ENCODE results near the gene TRPM5. TPM values are rescaled to one million over a fixed set of nuclear protein-coding genes. Genes with fewer than 3 reads are reported as not detected.

Gene TRPM5
- total RNA-seq, 4 donors from 2014 or later: not detected

GRCh38 chr11:2462543-2462985 is 18.2 kb upstream of the TRPM5 start:
- no peaks in the 10 kb centered on the region for H3K36me3 ChIP-seq
- H3K4me1 ChIP-seq: no peaks in the 10 kb centered on the region
- ATAC-seq: no peak
- no peaks in the 10 kb centered on the region for H3K9me3 ChIP-seq
- no peak for TF ChIP-seq CTCF (IDR thresholded peaks at IDR 0.05 in 4 of 5, conservative IDR thresholded peaks at IDR 0.05 in 1 of 5)
- no peak for TF ChIP-seq POLR2A (IDR thresholded peaks at IDR 0.05)
- no peaks in the 10 kb centered on the region for H3K27me3 ChIP-seq
- no peak for DNase-seq
- in situ Hi-C loops (cut with MboI; ENCODE audit: low sequenced_read_pairs in 4 of 4): no loop called here
- intact Hi-C loops (cut with DNase I; ENCODE audit: low total_unique reads): no loop called here
- H3K27ac ChIP-seq: no peak overlapping the region
- H3K4me3 ChIP-seq: no peak overlapping the region

DNA sequence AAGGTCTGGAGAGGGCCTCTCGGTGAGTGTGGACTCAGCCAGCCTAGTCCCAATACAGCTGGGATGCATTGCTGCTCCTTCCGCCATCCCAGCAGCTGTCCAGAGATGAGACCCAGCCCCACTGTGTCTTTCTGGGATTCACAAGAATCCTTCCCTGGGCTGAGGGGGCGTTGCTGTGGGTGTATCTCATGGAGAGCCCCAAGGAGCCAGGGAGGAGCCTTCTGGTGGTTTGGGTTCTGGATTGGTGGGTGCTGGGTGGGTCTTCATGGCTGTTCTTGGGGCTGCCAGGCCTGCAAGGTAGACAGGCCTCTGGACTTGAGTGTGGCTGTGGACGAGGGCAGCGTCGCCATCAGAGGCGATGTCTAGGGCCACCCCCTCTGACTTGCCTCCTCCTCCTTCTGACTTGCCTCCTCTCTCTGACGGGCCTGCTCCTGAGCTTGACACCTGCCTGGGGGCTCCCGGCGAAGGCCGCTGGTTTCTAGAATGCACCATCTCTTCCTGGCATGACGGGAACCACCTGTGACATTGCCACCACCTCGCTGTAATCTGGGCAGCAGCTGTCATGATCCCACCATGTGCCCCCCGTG is 17.7 kb upstream of the TRPM5 start:
- Histone ChIP-seq H3K4me3 (no peak overlapping the region), H3K4me1 (no peaks in the 10 kb centered on the region), H3K9me3 (no peaks in the 10 kb centered on the region), H3K27ac (no peak overlapping the region), H3K27me3 (no peaks in the 10 kb centered on the region), H3K36me3 (no peaks in the 10 kb centered on the region)
- intact Hi-C loops (cut with DNase I; ENCODE audit: low total_unique reads) (no loop called here), in situ Hi-C loops (cut with MboI; ENCODE audit: low sequenced_read_pairs in 4 of 4) (no loop called here)
- ATAC-seq (no peak), DNase-seq (no peak)
- TF ChIP-seq POLR2A (IDR thresholded peaks at IDR 0.05) (no peak), CTCF (IDR thresholded peaks at IDR 0.05 in 4 of 5, conservative IDR thresholded peaks at IDR 0.05 in 1 of 5) (no peak)

- TF ChIP-seq POLR2A (IDR thresholded peaks at IDR 0.05): no peak
- no peak for TF ChIP-seq CTCF (IDR thresholded peaks at IDR 0.05 in 4 of 5, conservative IDR thresholded peaks at IDR 0.05 in 1 of 5)
- no peaks in the 10 kb centered on the region for H3K4me1 ChIP-seq
- DNase-seq (no peak), ATAC-seq (no peak)
- no peak overlapping the region for H3K27ac ChIP-seq
- in situ Hi-C loops (cut with MboI; ENCODE audit: low sequenced_read_pairs in 4 of 4) (no loop called here), intact Hi-C loops (cut with DNase I; ENCODE audit: low total_unique reads) (no loop called here)
- no peaks in the 10 kb centered on the region for H3K36me3 ChIP-seq
- no peaks in the 10 kb centered on the region for H3K27me3 ChIP-seq
- no peaks in the 10 kb centered on the region for H3K9me3 ChIP-seq
- no peak overlapping the region for H3K4me3 ChIP-seq
Observed at GRCh38 chr11:2461253-2461955, 17.1 kb upstream of the TRPM5 start.

GRCh38 chr11:2460540-2461252 is 16.4 kb upstream of the TRPM5 start:
- H3K36me3 ChIP-seq: no peaks in the 10 kb centered on the region
- TF ChIP-seq POLR2A (IDR thresholded peaks at IDR 0.05): no peak
- TF ChIP-seq CTCF (IDR thresholded peaks at IDR 0.05 in 4 of 5, conservative IDR thresholded peaks at IDR 0.05 in 1 of 5): no peak
- H3K4me3 ChIP-seq: no peak overlapping the region
- in situ Hi-C loops (cut with MboI; ENCODE audit: low sequenced_read_pairs in 4 of 4): no loop called here
- intact Hi-C loops (cut with DNase I; ENCODE audit: low total_unique reads): no loop called here
- H3K9me3 ChIP-seq: no peaks in the 10 kb centered on the region
- no peaks in the 10 kb centered on the region for H3K27me3 ChIP-seq
- H3K4me1 ChIP-seq: no peaks in the 10 kb centered on the region
- no peak for ATAC-seq
- no peak for DNase-seq
- no peak overlapping the region for H3K27ac ChIP-seq

Data from gastrocnemius medialis (tissue), 4 donors.